GM18873 (cell line): ENCODE data around the gene CDK5R1.

Experiments used
- ATAC-seq: cut with Tn5 transposase; IDR thresholded peaks from one replicate; pipeline ENCODE4 v1.9.1; 2021; ENCODE audit warnings: mild to moderate bottlenecking, moderate library complexity, moderate number of reproducible peaks; ENCODE audit not compliant: unreplicated experiment, low FRiP score

The CDK5R1 gene

GRCh38 chr17:32470405-32471167 is 16.2 kb upstream of the CDK5R1 start:
- ATAC-seq, result no peak

GRCh38 chr17:32471652-32472051 is 15.1 kb upstream of the CDK5R1 start:
- no peak for ATAC-seq

GRCh38 chr17:32475258-32475657 is 11.5 kb upstream of the CDK5R1 start:
- no peak for ATAC-seq

- no peak for ATAC-seq
These were observed 9.6 kb upstream of the CDK5R1 start for GRCh38 chr17:32477220-32477619.

- no peak for ATAC-seq
These were observed 7.6 kb upstream of the CDK5R1 start for GRCh38 chr17:32479074-32479617.

- no peak for ATAC-seq
These were observed 5.6 kb upstream of the CDK5R1 start for GRCh38 chr17:32481193-32481592.

- no peak for ATAC-seq
These were observed 4.0 kb upstream of the CDK5R1 start for GRCh38 chr17:32482568-32483320.

GRCh38 chr17:32483451-32484019 is 3.3 kb upstream of the CDK5R1 start:
- ATAC-seq, result no peak

- no peak for ATAC-seq
These were observed 2.7 kb upstream of the CDK5R1 start for GRCh38 chr17:32484041-32484461.

GRCh38 chr17:32484628-32485027 is 2.2 kb upstream of the CDK5R1 start:
- no peak for ATAC-seq

GRCh38 chr17:32485261-32486110 is 1.3 kb upstream of the CDK5R1 start:
- ATAC-seq, result no peak

- ATAC-seq, result no peak
These were observed 587 bp upstream of the CDK5R1 start for GRCh38 chr17:32486111-32486700.

GRCh38 chr17:32487473-32488176 is 832 bp downstream of the CDK5R1 start:
- ATAC-seq, result no peak

- no peak for ATAC-seq
These were observed 1.4 kb downstream of the CDK5R1 start for GRCh38 chr17:32488177-32488542.

GRCh38 chr17:32488604-32489180 is 1.9 kb downstream of the CDK5R1 start:
- no peak for ATAC-seq

- no peak for ATAC-seq
These were observed 2.7 kb downstream of the CDK5R1 start for GRCh38 chr17:32489320-32490100.

GRCh38 chr17:32490101-32490482 is 3.3 kb downstream of the CDK5R1 start:
- no peak for ATAC-seq
